Mononuclear cell (primary cell): ENCODE measurements around the gene MARCOL. TPM values are rescaled to one million over a fixed set of nuclear protein-coding genes. Genes with fewer than 3 reads are reported as not detected.

Source experiments
- total RNA-seq: library from RNA; depleted of rRNA; stranded (reverse); fragments of >200 nt; gene quantifications from one replicate; pipeline ENCODE4 v1.2.3, GENCODE V29; 2012

The MARCOL gene
- total RNA-seq, 1 donor = not detected

Other genes starting within 250 kb of the MARCOL start
- gene SPINK5, start 174.5 kb upstream of the MARCOL start, total RNA-seq = not detected
- not detected for gene SPINK14, start 70.0 kb upstream of the MARCOL start, total RNA-seq
- not detected for gene SPINK6, start 35.5 kb upstream of the MARCOL start, total RNA-seq
- gene SPINK13, start 30.3 kb downstream of the MARCOL start, total RNA-seq = not detected
- gene SPINK7, start 73.9 kb downstream of the MARCOL start, total RNA-seq = not detected
- gene SPINK9, start 97.0 kb downstream of the MARCOL start, total RNA-seq = not detected
- gene FBXO38, start 145.4 kb downstream of the MARCOL start, total RNA-seq = 76.3 TPM